Ishikawa (cell line): ENCODE measurements around the gene ZNF205.

ENCODE experiments used
- CREB1 ChIP-seq: IDR thresholded peaks from 2 replicates; pipeline ENCODE4 v1.6.1; 2012; ENCODE audit warnings: low read depth
- EP300 ChIP-seq: IDR thresholded peaks from 2 replicates; pipeline ENCODE4 v1.6.1; 2012; ENCODE audit warnings: borderline replicate concordance
- RAD21 ChIP-seq: IDR thresholded peaks from 2 replicates; pipeline ENCODE4 v1.6.1; 2012; ENCODE audit warnings: low read depth

DNA sequence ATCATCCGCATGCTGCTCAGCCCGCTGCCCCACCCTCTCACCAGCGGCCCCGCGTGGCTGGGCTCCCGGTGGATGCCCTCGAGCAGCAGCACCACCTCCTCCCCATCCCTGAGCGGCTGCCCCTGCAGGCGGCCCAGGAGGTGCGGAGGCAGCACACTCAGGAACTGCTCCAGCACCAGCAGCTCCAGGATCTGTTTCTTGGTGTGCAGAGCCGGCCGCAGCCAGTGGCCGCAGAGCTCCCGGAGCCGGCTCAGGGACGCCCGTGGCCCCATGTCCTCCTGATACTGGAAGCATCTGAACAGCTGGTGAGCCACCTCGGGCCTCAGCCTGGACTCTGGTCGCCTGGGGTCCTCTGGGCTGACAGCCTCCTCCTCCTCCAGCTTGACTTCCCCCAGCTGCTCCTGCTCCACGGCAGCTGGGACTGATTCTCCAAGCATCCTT, 19.9 kb upstream of the ZNF205 start:
- no peak for TF ChIP-seq EP300
- TF ChIP-seq RAD21, result no peak
- no peak for TF ChIP-seq CREB1
